Renal pelvis (tissue), 4 donors: ENCODE results near the gene SERTM2. TPM values are rescaled to one million over a fixed set of nuclear protein-coding genes. Genes with fewer than 3 reads are reported as not detected.

Source experiments
- DNase-seq: peaks from one replicate; pipeline ENCODE4 v3.0.0-alpha.2; 2013
- polyA plus RNA-seq, 3 donors: library from polyadenylated mRNA; unstranded; fragments of 120-200 nt; gene quantifications; one replicate each; pipeline ENCODE4 v1.2.1, GENCODE V29; 2013; ENCODE audit not compliant: insufficient read length in 3 of 3

SERTM2 gene
- polyA plus RNA-seq, 3 donors: 0.03 to 0.05 TPM; not detected in 1

GRCh38 chrX:111560801-111561200 is 49.4 kb downstream of the SERTM2 start:
- no peak for DNase-seq

- DNase-seq: no peak
Measured at GRCh38 chrX:111561851-111562250, 50.4 kb downstream of the SERTM2 start.

- no peak for DNase-seq
Measured at GRCh38 chrX:111567542-111568255, 56.3 kb downstream of the SERTM2 start.

GRCh38 chrX:111568354-111568753 is 56.9 kb downstream of the SERTM2 start:
- no peak for DNase-seq

- DNase-seq: no peak
Measured at GRCh38 chrX:111568817-111569216, 57.4 kb downstream of the SERTM2 start.

Other genes starting within 250 kb of the SERTM2 start
- 10 to 100 TPM; 22.6 to 24.3 (median 22.8) TPM for gene CAPN6, start 241.2 kb upstream of the SERTM2 start, polyA plus RNA-seq
- gene DCX, start 99.5 kb upstream of the SERTM2 start, polyA plus RNA-seq: 1 to 10 TPM; 2.1 to 2.5 (median 2.1) TPM
- gene ALG13, start 169.5 kb downstream of the SERTM2 start, polyA plus RNA-seq: 10 to 100 TPM; 41.2 to 67.3 (median 66.9) TPM